IMR-90 (cell line): Measurements from ENCODE around the gene CAPZA2. TPM values are rescaled to one million over a fixed set of nuclear protein-coding genes. Genes with fewer than 3 reads are reported as not detected.

Experiments used
- ATAC-seq: fragments of 200-7000 bp; cut with Tn5 transposase; 2 replicates; pipeline ENCODE4 v1.9.1; 2020; ENCODE audit warnings: low read depth, mild to moderate bottlenecking, moderate library complexity
- BruUV-seq: library from RNA; stranded (reverse); fragments of 400-500 nt; replicated peaks from 2 replicates; lab custom pipeline; 2021; lab: Mats Ljungman, UMichigan
- CTCF ChIA-PET: fragments of 300-600 bp; formaldehyde crosslinking; extraction: SDS; loops from one replicate; lab custom pipeline; 2021; ENCODE audit warnings: antibody characterized with exemption; lab: Yijun Ruan, JAX
- POLR2A ChIA-PET: fragments of 300-600 bp; sonication (Branson Sonifier 250); formaldehyde crosslinking; loops from one replicate; lab custom pipeline; 2022; ENCODE audit warnings: antibody characterized with exemption; ENCODE audit not compliant: unreplicated experiment; lab: Charles Lee
- DNase-seq: peaks from one replicate; pipeline ENCODE4 v3.0.0; 2013
- H2AFZ ChIP-seq: replicated peaks from 2 replicates; pipeline ENCODE3; 2013; ENCODE audit warnings: low read length, mild to moderate bottlenecking; ENCODE audit not compliant: poor library complexity
- H2AK5ac ChIP-seq: 2 replicates; pipeline ENCODE4 v1.6.1; 2013; ENCODE audit warnings: low read depth, low read length, inconsistent platforms
- H2AK9ac ChIP-seq: replicated peaks from 2 replicates; pipeline ENCODE3; 2013; ENCODE audit warnings: mild to moderate bottlenecking, low read depth, low read length, moderate library complexity; ENCODE audit not compliant: poor library complexity
- H2BK120ac ChIP-seq: 2 replicates; pipeline ENCODE4 v1.6.1; 2013; ENCODE audit warnings: low read depth, low read length, inconsistent platforms
- H2BK15ac ChIP-seq: 3 replicates; pipeline ENCODE4 v1.6.1; 2013; ENCODE audit warnings: low read depth, low read length, inconsistent platforms
- H2BK20ac ChIP-seq: 2 replicates; pipeline ENCODE4 v1.6.1; 2013; ENCODE audit warnings: low read depth, mild to moderate bottlenecking, inconsistent platforms, low read length, moderate library complexity
- H2BK5ac ChIP-seq: 2 replicates; pipeline ENCODE4 v1.6.1; 2013; ENCODE audit warnings: mild to moderate bottlenecking, low read depth, low read length, inconsistent platforms; ENCODE audit not compliant: poor library complexity, severe bottlenecking
- H3K14ac ChIP-seq: replicated peaks from 2 replicates; pipeline ENCODE4 v1.6.1; 2013; ENCODE audit warnings: low read depth, low read length, inconsistent platforms
- H3K18ac ChIP-seq: 2 replicates; pipeline ENCODE4 v1.6.1; 2013; ENCODE audit warnings: low read depth, low read length, control low read depth
- H3K23ac ChIP-seq: 2 replicates; pipeline ENCODE4 v1.6.1; 2013; ENCODE audit warnings: low read depth, low read length, inconsistent platforms
- H3K27ac ChIP-seq: 2 replicates; pipeline ENCODE4 v1.5.1; 2013; ENCODE audit warnings: mild to moderate bottlenecking, control low read depth, low read length; ENCODE audit not compliant: insufficient read depth
- H3K27me3 ChIP-seq: 2 replicates; pipeline ENCODE4 v1.6.1; 2013; ENCODE audit warnings: low read length; ENCODE audit not compliant: control insufficient read depth, insufficient read depth
- H3K36me3 ChIP-seq: 2 replicates; pipeline ENCODE4 v1.6.1; 2013; ENCODE audit warnings: low read length, mixed read lengths; ENCODE audit not compliant: control insufficient read depth, insufficient read depth
- H3K4ac ChIP-seq: 2 replicates; pipeline ENCODE4 v1.6.1; 2013; ENCODE audit warnings: low read depth, low read length, inconsistent platforms
- H3K4me1 ChIP-seq: 2 replicates; pipeline ENCODE4 v1.6.1; 2013; ENCODE audit warnings: low read length, mixed read lengths; ENCODE audit not compliant: control insufficient read depth, insufficient read depth
- H3K4me2 ChIP-seq: 2 replicates; pipeline ENCODE4 v1.6.1; 2013; ENCODE audit warnings: low read depth, mild to moderate bottlenecking, control low read depth, low read length, moderate library complexity
- H3K4me3 ChIP-seq: 2 replicates; pipeline ENCODE4 v1.5.1; 2013; ENCODE audit warnings: low read depth, mild to moderate bottlenecking, control low read depth, low read length, moderate library complexity; ENCODE audit not compliant: insufficient read depth
- H3K56ac ChIP-seq: 2 replicates; pipeline ENCODE4 v1.6.1; 2013; ENCODE audit warnings: low read length, inconsistent platforms; ENCODE audit not compliant: insufficient read depth; ENCODE audit errors: extremely low read depth
- H3K79me1 ChIP-seq, 2 experiments: 2 replicates each; pipeline ENCODE4 v1.6.1; 2013; ENCODE audit warnings: low read length in 2 of 2, inconsistent platforms in 1 of 2, low read depth in 1 of 2
- H3K9ac ChIP-seq: 2 replicates; pipeline ENCODE4 v1.6.1; 2013; ENCODE audit warnings: low read depth, low read length, control low read depth
- H3K9me1 ChIP-seq: 2 replicates; pipeline ENCODE4 v1.6.1; 2013; ENCODE audit warnings: low read length, inconsistent platforms; ENCODE audit not compliant: insufficient read depth
- H3K9me3 ChIP-seq: 2 replicates; pipeline ENCODE4 v1.6.1; 2013; ENCODE audit warnings: low read length; ENCODE audit not compliant: control insufficient read depth, insufficient read depth
- H4K20me1 ChIP-seq: 2 replicates; pipeline ENCODE4 v1.6.1; 2013; ENCODE audit warnings: low read length, inconsistent platforms; ENCODE audit not compliant: insufficient read depth
- H4K5ac ChIP-seq: 2 replicates; pipeline ENCODE4 v1.6.1; 2013; ENCODE audit warnings: mild to moderate bottlenecking, low read depth, low read length, control low read depth
- H4K8ac ChIP-seq, 2 experiments: 2 replicates each; pipeline ENCODE4 v1.6.1; 2013; ENCODE audit warnings: low read depth in 2 of 2, low read length in 2 of 2, control low read depth in 1 of 2, inconsistent platforms in 1 of 2
- H4K91ac ChIP-seq: 2 replicates; pipeline ENCODE4 v1.6.1; 2013; ENCODE audit warnings: low read depth, low read length, inconsistent platforms; ENCODE audit not compliant: insufficient read depth
- BHLHE40 ChIP-seq: fragments of 150-350 bp; IDR thresholded peaks from 2 replicates; pipeline ENCODE4 v1.6.1; 2016; ENCODE audit warnings: mild to moderate bottlenecking, low read depth, low read length
- CEBPB ChIP-seq: IDR thresholded peaks from 2 replicates; pipeline ENCODE4 v1.6.1; 2012; ENCODE audit warnings: low read depth, low read length, improper control_type of control experiment
- CHD1 ChIP-seq: IDR thresholded peaks from 2 replicates; pipeline ENCODE4 v1.6.1; 2012; ENCODE audit warnings: low read depth, low read length, improper control_type of control experiment
- FOS ChIP-seq: fragments of 150-350 bp; IDR thresholded peaks from 2 replicates; pipeline ENCODE4 v1.6.1; 2016; ENCODE audit warnings: low read depth, low read length
- MAFK ChIP-seq: IDR thresholded peaks from 2 replicates; pipeline ENCODE4 v1.6.1; 2012; ENCODE audit warnings: low read depth, low read length, improper control_type of control experiment
- MAZ ChIP-seq: IDR thresholded peaks from 2 replicates; pipeline ENCODE4 v1.6.1; 2012; ENCODE audit warnings: low read depth, mild to moderate bottlenecking, low read length, improper control_type of control experiment, moderate library complexity, borderline replicate concordance
- MXI1 ChIP-seq: IDR thresholded peaks from 2 replicates; pipeline ENCODE4 v1.6.1; 2012; ENCODE audit warnings: low read depth, mild to moderate bottlenecking, low read length, moderate library complexity, borderline replicate concordance
- POLR2A ChIP-seq: IDR thresholded peaks from 2 replicates; pipeline ENCODE4 v1.6.1; 2012; ENCODE audit warnings: mild to moderate bottlenecking, low read depth, low read length
- RCOR1 ChIP-seq: IDR thresholded peaks from 2 replicates; pipeline ENCODE4 v1.6.1; 2012; ENCODE audit warnings: mild to moderate bottlenecking, low read length, improper control_type of control experiment; ENCODE audit not compliant: insufficient replicate concordance
- RFX5 ChIP-seq: IDR thresholded peaks from 2 replicates; pipeline ENCODE4 v1.8.0; 2012; ENCODE audit warnings: low read depth, mild to moderate bottlenecking, low read length, moderate library complexity
- SMC3 ChIP-seq: fragments of 150-350 bp; IDR thresholded peaks from 2 replicates; pipeline ENCODE4 v1.6.1; 2016; ENCODE audit warnings: low read depth, mild to moderate bottlenecking, antibody characterized with exemption, low read length, moderate library complexity
- WGBS, 2 experiments: methylation state at CpG; one replicate each; pipeline versions ENCODE4 v1.1.5 to v1.1.7; 2013; ENCODE audit warnings: missing lambda C conversion rate in 2 of 2; ENCODE audit not compliant: insufficient read length in 1 of 2; ENCODE audit errors: extremely low coverage in 2 of 2; 5-methylcytosine and 5-hydroxymethylcytosine counted together
- dilution Hi-C: fragments of 300-500 bp; cut with HindIII; formaldehyde crosslinking; loops from one replicate; pipeline ENCODE4 v1.14.3; 2018; ENCODE audit warnings: low sequenced_read_pairs; ENCODE audit not compliant: unreplicated experiment
- in situ Hi-C: fragments of 300-500 bp; cut with MboI; formaldehyde crosslinking; loops from 3 replicates; pipeline ENCODE4 v1.14.3; 2019; ENCODE audit warnings: low sequenced_read_pairs, inconsistent platforms, mixed read lengths
- intact Hi-C: fragments of 100-400 bp; cut with micrococcal nuclease; formaldehyde crosslinking; loops from 2 replicates; pipeline ENCODE4 v1.10.0; 2022
- polyA plus RNA-seq, 3 experiments: library from polyadenylated mRNA; depleted of rRNA; stranded (reverse); fragments of >200 nt; gene quantifications; 2 replicates each; pipeline ENCODE4 v1.2.3, GENCODE V29; 2012; ENCODE audit warnings: low replicate concordance in 1 of 3
- total RNA-seq: library from RNA; depleted of rRNA; stranded (reverse); fragments of >200 nt; gene quantifications from 2 replicates; pipeline ENCODE4 v1.2.3, GENCODE V29; 2012
- TF ChIP-seq, protein P1 (sequence below): conservative IDR thresholded peaks from 2 replicates; pipeline ENCODE4 v1.5.1; 2012; ENCODE audit warnings: mild to moderate bottlenecking, low read depth, low read length, improper control_type of control experiment
- TF ChIP-seq, protein P2 (sequence below): fragments of 150-350 bp; IDR thresholded peaks from 2 replicates; pipeline ENCODE4 v1.6.1; 2016; ENCODE audit warnings: low read depth, mild to moderate bottlenecking, low read length, moderate library complexity, borderline replicate concordance
- TF ChIP-seq, protein P3 (sequence below): fragments of 150-350 bp; IDR thresholded peaks from 2 replicates; pipeline ENCODE4 v1.6.1; 2017; ENCODE audit warnings: mild to moderate bottlenecking, antibody characterized with exemption, low read length, low read depth

CAPZA2 gene
- total and polyA plus RNA-seq, 2 of the 4 experiments (the other 2 are of a cell fraction): 66.6 to 133 TPM

DNA sequence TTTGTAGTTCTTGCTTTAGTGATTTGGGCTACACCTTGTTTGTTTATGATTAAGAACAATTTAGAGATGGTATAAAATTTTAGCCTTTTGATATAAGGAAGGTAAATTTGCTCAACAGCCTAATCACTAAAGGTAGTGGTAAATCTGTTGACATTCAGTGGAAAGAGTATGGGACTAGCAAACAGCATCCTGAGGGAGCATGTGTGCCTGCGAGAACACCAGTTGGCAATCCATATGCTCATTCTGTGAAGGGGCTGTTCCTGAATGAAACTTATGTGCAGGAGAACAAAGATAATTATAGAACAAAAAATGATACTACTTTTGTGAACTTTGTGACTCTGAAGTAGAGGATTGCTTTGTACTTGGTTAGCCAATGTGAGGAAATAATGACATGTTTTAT lies 44.0 kb downstream of the CAPZA2 start:
- no peak overlapping the region for H4K8ac ChIP-seq
- H3K4me2 ChIP-seq: no peak overlapping the region
- POLR2A ChIA-PET: no interaction called here
- H3K23ac ChIP-seq: no peak overlapping the region
- no peak overlapping the region for H4K91ac ChIP-seq
- no peak overlapping the region for H3K27ac ChIP-seq
- no peaks in the 10 kb centered on the region for H3K4me1 ChIP-seq
- dilution Hi-C loops: no loop called here
- H3K9me3 ChIP-seq: no peaks in the 10 kb centered on the region
- no peak overlapping the region for H2BK120ac ChIP-seq
- H3K79me1 ChIP-seq: peaks cover 12 to 26% of the 10 kb centered on the region in 2 experiments
- no peak overlapping the region for H3K56ac ChIP-seq
- ATAC-seq: no peak
- BruUV-seq: no TSS peak
- no peak for DNase-seq
- H4K5ac ChIP-seq: no peak overlapping the region
- in situ Hi-C loops: no loop called here
- H2BK15ac ChIP-seq: no peak overlapping the region
- no peak overlapping the region for H2AFZ ChIP-seq
- no peak overlapping the region for H2BK5ac ChIP-seq
- H3K36me3 ChIP-seq: peaks cover 16% of the 10 kb centered on the region
- intact Hi-C loops: no loop called here
- H3K9me1 ChIP-seq: peaks cover 2% of the 10 kb centered on the region; the same call in 1 of the 2 replicates
- no peak overlapping the region for H2AK9ac ChIP-seq
- no peak overlapping the region for H3K18ac ChIP-seq
- no peak overlapping the region for H2BK20ac ChIP-seq
- TF ChIP-seq MAZ (no peak), SMC3 (no peak), CEBPB (no peak), FOS (no peak), RFX5 (no peak), MXI1 (no peak), CHD1 (no peak), BHLHE40 (no peak), POLR2A (no peak), MAFK (no peak), RCOR1 (no peak)
- TF ChIP-seq, protein P1, sequence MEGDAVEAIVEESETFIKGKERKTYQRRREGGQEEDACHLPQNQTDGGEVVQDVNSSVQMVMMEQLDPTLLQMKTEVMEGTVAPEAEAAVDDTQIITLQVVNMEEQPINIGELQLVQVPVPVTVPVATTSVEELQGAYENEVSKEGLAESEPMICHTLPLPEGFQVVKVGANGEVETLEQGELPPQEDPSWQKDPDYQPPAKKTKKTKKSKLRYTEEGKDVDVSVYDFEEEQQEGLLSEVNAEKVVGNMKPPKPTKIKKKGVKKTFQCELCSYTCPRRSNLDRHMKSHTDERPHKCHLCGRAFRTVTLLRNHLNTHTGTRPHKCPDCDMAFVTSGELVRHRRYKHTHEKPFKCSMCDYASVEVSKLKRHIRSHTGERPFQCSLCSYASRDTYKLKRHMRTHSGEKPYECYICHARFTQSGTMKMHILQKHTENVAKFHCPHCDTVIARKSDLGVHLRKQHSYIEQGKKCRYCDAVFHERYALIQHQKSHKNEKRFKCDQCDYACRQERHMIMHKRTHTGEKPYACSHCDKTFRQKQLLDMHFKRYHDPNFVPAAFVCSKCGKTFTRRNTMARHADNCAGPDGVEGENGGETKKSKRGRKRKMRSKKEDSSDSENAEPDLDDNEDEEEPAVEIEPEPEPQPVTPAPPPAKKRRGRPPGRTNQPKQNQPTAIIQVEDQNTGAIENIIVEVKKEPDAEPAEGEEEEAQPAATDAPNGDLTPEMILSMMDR: no peak
- TF ChIP-seq, protein P2, sequence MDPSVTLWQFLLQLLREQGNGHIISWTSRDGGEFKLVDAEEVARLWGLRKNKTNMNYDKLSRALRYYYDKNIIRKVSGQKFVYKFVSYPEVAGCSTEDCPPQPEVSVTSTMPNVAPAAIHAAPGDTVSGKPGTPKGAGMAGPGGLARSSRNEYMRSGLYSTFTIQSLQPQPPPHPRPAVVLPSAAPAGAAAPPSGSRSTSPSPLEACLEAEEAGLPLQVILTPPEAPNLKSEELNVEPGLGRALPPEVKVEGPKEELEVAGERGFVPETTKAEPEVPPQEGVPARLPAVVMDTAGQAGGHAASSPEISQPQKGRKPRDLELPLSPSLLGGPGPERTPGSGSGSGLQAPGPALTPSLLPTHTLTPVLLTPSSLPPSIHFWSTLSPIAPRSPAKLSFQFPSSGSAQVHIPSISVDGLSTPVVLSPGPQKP: no peak
- TF ChIP-seq, protein P3, sequence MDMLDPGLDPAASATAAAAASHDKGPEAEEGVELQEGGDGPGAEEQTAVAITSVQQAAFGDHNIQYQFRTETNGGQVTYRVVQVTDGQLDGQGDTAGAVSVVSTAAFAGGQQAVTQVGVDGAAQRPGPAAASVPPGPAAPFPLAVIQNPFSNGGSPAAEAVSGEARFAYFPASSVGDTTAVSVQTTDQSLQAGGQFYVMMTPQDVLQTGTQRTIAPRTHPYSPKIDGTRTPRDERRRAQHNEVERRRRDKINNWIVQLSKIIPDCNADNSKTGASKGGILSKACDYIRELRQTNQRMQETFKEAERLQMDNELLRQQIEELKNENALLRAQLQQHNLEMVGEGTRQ: no peak
- CTCF ChIA-PET: interaction anchor here (0.5 to 0.9 kb wide), 2 partner anchors 13 to 79 kb away, joined by 4 to 5 read pairs; no protein-coding TSS in a partner anchor
- H2AK5ac ChIP-seq: no peak overlapping the region
- no peak overlapping the region for H3K9ac ChIP-seq
- H3K14ac ChIP-seq: no peak overlapping the region
- no peak overlapping the region for H3K4ac ChIP-seq
- WGBS, 2 experiments: no CpG with 5 or more reads among the region's 1 CpG
- H4K20me1 ChIP-seq: no peaks in the 10 kb centered on the region; the same call in 1 of the 2 replicates
- H3K4me3 ChIP-seq: no peak overlapping the region
- H3K27me3 ChIP-seq: no peaks in the 10 kb centered on the region
